DMS 273 (cell line): Measurements from ENCODE around the gene CAMK2B.
A peak's percentile ranks its signal among the peaks of the same experiment; 100 is the strongest.

Experiments
- DNase-seq: peaks from one replicate; lab custom pipeline; 2025; ENCODE audit not compliant: unreplicated experiment; lab: John Stamatoyannopoulos, UW

CAMK2B gene

DNA sequence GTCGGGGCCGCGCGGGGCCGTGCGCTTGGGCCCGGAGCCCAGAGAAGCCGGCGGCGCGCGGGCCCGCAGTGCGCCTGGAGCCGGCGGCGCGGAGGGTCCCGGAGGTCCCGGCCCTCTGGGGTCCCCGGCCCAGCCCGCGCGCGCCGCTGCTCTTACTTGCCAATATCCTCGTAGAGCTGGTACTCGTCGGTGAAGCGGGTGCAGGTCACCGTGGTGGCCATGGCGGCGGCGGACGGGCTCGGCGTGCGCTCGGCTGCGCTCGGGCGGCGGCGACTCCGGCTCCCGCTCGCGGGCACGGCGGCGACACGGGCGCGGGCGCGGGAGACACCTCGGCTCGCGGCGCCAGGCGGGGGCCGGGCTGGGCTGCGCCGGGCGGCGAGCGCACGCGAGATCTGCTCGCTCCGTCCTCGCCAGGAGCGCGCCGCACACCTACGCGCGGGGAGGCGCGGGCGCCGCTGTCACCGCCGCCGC, at the start of gene CAMK2B:
TSS of gene CAMK2B (minus strand) at position 394 of the 471 bp plus-strand sequence. CDS start at position 221, 173 bp downstream.
- DNase-seq: peak; percentile 83

DNA sequence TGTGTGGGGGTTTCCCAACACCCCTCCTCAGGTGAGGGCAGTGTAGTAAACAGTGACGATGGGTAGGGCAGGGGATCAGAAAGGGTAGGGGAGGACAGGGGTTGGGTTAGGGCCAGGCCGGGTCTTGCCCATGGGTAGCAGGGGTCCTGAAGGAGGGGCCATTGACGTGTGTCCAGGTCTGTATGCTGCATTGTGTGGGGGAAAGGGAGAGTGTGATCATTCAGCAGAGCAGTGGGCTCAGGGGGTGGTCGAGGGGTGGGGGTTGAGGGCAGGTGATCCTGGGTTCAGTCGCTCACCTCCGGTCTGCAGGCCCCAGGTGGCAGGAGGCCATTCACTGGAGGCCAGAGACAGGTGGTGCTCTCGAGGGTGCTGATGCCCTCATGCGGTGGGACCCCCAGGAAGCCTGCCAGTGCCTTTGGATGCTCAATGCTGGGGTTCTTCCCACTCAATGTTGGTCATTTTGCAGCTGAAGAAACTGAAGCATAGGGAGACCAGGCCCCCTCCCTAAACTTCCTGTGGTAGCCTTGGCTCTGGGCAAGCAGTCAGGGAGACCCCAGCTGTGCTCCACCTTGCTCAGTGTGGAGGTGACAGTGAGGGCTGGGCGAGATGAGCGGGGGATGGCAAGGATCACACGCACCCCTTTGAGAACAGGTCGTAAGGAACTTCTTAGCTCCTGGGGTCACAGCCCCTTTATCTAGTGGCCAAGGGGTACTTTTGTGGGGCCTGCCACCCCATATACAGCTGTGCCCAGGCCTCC, 48.8 kb upstream of the CAMK2B start:
- DNase-seq: no peak

DNA sequence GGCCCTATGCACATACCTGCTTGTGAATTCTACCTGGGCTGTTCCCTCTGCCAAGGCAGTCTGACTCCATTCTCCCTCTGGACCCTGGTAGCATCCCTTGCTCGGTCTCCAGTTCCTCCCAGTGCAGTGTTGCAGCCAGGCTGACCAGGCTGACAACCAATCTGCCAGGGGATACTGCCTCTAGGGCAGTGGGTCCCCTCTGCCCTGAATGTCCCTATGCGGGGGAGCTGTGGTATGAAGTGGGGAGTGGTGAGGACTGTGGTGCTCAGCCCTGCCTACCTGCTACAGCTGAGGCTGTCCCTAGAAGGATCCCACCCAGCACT, 48.0 kb upstream of the CAMK2B start:
- no peak for DNase-seq

DNA sequence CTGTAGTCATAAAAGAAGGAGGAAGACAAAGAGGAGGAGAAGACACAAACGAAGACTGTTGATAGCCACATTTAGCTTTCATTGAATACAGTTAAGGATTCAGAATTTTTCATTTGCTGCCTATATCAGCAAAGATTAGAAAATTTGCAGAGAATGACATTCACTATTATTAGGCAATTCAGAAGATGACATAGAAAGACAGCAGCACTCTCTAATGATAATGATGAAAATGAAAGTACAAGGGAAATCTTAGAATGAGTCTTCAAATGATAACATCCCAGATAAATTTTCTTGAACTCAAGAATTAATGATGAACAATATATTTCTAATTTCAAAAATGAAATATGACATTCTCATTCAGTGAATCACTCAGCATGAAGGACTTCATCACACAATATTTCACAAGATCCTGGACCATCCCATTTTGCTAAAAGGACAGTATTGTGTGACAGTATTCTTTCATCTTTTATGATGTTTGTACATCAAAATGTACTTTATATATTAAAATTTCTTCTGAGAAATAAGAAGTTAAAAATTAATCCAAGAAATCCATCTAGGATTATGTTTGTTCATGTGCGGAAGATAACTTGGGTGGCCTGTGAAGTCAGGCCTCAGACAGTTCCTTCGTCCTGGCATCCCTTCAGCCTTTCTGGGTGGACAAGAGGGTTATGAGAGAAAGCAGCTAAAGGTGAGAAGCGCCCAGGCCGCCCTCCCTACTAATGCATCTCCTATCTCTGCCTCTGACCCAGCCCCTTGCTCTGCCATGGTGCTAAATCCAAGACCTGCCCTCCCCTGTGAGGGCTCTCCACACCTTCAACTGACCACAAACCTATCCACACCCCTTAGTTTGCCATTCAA, 47.4 kb upstream of the CAMK2B start:
- DNase-seq: no peak

DNA sequence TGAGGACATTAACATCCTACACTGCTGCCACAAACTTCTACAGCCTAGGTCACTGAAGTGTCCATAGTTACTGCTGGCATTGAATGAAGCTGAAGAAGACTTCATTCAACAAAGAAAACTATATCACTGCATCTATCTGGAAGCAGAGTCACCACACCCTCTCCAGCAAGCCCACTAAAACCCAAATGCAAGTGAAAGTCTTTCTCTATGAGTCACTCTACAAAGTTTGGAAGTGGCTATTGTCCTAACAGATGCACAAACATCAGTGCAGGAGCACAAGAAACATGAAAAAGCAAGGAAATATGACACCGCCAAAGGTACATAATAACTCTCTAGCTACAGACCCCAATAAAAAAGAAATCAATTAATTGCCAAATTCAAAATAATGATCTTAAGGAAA, 43.5 kb upstream of the CAMK2B start:
- no peak for DNase-seq

DNA sequence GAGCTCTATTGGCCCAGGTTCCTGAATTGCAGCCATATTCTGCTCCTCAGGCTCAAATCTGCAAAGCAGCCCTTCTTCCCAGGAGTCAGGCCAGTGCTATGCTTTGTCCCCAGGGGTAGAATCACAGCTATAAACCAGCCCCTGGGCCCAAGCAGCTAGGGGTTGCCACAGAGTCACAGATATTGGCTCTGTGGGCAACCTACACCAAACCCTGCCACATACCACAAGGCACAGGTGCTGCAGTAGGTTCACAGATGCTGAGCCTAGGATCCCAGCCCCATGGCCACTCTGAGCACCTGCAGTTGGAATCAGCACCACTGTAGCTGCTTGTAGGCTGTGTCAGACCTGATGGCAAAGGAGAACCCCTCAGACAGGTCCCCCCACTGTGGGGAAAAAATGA, 43.1 kb upstream of the CAMK2B start:
- no peak for DNase-seq

DNA sequence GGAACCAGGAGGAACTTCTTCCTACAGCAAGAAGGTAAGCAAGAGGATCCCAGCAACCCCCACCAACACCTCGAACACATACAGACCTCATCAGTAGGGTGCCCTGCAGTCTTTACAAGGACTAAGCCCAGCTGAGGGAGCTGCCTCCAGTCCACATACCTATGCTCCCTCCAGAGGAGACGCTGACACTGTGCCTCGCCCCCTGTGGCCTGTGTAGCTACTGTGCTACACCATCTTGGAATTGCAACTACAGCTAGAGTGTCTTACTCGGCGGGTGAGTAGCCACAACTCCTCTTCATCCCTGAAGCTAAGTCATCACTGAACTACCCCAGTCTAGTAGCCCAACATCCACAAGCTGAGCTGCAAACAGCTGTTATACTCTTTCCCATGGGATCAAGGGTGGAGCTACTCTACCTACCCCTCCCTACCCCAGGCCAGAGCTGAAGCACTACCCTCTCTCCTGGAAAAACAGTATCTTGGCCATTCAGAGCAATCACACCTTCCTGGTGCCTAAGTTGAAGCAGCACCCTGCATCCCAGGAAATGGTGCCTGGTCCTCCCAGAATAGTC, 42.2 kb upstream of the CAMK2B start:
- DNase-seq: no peak

DNA sequence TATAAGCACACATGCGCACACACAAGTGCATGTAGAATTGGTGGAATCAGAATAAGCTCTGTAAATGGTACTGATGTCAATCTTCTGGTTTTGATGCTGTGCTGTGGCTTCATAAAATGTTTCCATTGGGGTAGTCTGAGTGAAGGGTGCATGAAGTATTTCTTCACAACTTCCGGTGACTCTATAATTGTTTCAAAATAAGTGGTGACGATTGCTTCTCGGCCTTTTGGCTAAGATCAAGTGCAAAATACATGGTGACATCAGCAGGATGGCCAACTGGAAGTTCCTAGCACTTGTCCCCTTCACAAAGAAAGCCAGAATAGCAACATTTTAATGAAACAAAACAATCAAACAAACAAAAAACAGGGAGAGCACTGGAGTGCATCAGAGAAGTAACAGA, 41.6 kb upstream of the CAMK2B start:
- no peak for DNase-seq

DNA sequence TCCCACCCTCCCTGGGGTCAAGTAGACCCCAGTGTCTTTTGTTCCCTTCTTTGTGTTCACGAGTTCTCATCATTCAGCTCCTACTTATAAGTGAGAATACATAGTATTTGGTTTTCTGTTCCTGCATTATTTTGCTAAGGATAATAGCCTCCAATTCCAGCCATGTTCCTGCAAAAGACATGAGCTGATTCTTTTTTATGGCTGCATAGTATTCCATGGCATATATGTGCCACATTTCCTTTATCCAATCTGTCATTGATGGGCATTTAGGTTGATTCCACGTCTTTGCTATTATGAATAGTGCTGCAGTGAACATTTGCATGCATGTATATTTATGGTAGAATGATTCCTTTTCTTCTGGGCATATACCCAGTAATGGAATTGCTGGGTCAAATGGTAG, 28.3 kb upstream of the CAMK2B start:
- DNase-seq: no peak

DNA sequence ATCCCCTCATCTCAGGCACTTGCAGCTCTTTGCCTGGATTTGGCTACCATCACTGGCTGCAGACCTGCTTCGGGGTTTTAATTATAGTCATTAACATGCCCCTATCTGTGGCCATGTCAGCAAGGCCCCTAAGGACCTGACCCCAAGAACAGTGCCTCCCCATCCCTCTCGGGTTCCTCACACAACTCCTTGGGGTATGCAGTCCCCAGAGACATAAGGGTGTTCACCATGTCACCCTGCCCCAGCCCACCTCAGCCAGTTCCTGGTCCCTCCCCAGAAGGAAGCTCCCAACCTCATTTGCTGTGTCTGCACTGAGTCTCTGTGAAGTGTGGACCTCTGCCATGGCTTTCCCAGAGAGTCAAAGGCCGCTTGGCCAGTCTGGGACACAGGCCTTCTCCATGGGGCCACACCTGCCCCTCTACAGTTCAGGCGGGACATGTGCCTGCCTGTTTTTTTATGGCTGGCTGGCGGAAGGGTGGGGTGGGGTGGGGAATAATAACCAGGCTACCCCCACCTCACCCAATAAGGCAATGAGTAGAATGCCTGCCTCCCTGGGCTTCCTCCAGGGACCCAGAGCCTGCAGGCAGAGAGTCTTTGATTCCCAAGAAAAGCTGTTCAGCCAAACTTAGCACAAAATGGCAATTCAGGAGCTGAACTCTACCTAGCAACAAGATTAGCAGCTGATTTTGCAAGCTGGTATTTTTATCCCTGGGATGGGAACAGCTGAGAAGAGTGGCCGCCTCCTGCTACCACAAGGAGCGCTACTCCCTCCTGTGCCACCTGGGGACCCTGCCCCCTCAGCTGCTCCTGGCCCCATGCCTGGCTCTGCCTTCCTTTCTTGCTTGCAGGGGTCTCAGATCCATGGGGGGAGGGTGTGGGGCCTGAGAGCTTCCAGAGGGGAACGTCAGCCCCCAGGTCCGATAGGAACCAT, 23.7 kb upstream of the CAMK2B start:
- peak; percentile 76 for DNase-seq

DNA sequence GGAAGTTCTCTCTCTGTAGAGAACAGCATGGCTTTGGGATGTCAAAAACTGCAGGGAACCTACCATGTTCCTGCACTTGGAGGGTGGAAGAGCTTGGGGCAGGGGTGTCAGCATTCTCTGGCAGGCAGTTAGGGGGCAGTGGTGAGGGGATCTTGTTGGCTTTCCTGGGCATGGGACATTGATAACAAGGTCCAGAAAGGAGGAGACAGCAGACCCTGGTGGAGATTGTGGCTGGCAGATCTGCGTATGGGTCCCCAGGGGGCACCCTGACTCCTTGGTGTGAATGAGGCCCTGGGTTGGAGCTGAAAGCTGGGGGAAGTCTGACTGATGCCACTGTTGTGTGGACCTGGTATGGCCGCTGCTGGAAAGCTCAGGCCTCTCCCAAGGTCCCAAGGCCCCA, 22.9 kb upstream of the CAMK2B start:
- peak; percentile 78 for DNase-seq

DNA sequence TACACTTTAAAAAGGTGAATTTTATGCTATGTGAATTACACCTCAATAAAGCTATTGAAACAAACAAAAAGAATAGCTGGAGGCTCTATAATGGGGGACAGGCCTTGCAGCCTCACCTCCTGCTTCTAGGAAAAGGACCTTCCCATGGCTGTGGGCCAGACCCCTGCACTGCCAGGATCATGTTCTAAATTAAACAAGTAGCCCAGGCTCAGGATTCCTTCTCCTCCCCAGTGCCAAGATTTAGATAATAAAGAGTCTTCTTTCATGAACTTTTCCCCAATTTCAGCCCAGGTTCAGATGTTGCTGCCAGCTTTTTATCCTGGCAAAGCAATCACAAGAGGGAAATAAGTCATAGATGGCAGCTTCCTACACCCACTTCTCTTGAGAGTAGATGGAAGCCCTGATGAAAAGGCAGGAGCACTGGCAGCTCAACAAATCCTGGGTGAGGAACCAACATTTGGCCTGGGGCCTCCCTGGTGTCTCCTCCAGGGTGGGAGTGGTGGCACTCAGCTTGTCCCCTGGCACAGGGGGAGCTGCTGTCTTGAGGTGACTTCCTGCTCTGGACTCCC, 22.2 kb upstream of the CAMK2B start:
- DNase-seq: no peak

DNA sequence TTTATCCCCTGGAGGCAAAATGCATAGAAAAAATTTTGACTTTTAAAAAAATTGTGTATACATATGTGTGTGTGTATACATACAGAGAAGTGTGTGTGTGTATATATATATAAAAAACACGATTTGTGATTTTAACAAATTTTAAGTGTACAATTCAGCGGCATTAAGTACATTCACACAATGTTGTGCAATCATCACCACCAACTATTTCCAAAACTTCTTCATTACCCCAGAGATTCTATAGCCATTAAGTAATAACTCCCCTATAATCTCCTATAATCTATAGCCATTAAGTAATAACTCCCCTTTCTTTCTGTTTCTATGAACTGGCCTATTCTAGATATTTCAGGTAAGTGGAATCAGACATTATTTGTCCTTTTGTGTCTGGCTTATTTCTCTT, 20.7 kb upstream of the CAMK2B start:
- DNase-seq: no peak

DNA sequence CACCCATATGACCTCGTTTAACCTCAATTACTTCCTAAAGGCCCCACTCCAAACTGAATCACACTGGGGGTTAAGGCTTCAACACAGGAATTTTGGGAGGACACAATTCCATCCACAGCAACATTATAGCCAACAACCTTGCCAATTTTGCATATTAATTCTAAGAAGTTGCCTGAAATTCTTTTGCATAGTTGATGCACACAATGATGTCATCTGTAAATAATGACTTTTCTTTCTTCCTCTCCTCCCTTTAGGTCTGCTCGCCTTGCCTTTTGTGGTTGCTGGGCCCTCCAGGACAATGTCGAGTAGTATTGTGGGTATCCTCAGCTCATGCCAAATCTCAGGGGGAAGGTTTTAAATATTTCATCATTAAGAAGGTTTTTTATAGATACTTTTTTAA, 16.0 kb upstream of the CAMK2B start:
- no peak for DNase-seq

DNA sequence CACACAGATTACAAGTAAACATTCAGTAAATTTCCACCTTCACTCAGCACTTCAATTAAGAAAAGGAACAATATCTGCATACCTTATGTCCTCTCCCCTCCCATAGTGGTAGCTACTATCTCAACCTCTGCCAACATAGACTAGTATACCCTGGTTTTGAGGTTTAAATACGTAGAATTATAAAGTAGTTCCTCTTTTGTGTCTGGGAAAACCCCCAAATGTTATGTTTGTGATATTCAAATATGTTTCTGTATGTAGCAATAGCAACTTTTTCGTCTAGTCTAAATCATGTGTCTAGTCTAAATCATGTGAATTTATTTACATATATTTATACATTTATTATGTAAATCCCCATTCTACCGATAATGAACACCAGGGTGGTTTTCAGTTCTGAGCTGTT, 13.2 kb upstream of the CAMK2B start:
- DNase-seq: no peak

DNA sequence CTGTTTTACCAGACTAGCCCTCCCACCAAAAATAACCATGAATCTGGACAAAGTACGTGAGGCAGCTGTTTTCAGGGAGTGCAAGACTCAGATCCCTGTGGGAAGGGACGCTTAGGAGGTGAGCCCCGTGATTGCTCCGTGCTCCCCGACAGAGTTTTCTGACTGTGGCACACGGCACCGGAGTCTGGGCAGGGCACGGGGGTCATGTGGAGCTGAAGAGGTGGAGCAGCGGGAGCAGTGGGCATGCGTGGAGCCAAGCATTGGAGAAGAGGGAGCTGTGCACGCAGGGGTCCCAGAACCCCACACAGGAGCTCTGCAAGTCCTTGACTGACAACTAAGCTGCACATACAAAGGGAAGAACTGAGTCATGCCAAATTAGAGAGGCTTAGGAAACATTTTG, 11.1 kb upstream of the CAMK2B start:
- DNase-seq: no peak

DNA sequence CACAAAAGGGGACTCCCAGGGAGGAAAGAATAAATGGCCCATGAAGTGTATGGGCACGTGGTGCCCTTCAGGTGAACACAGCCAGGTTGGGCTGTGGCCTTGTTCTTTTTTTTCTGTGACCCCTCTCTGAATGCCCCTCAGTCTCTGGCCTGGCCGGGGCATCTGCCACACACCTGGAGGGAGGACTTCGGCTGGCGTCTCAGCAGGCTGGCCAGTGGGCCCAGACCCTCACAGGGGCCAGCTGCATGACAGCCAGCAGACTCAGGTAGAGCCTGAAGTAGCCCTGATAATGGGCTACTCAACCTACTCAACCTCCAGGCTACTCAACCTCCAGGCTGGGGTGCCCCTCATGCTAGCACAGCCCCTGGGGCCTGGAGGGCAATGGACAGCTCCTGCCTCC, 9.8 kb upstream of the CAMK2B start:
- no peak for DNase-seq

DNA sequence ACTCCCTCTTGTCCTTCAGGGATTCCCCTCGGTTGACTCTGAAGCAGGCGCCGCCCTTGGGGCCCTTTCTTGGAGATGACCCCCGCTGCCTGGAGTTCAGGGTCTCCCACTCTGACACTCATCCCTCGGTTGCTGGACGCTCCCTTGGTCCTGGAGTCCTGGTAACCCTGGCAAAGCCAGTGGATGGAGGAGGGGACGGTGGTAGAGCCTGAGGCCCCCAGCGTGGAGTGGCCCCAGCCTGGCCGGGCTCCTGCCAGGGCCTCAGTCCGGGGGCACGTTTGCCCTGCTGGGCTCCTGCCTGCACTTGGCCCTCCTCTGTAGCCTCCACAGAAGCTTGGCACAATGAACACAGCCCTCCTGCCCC, 9.3 kb upstream of the CAMK2B start:
- DNase-seq: no peak

DNA sequence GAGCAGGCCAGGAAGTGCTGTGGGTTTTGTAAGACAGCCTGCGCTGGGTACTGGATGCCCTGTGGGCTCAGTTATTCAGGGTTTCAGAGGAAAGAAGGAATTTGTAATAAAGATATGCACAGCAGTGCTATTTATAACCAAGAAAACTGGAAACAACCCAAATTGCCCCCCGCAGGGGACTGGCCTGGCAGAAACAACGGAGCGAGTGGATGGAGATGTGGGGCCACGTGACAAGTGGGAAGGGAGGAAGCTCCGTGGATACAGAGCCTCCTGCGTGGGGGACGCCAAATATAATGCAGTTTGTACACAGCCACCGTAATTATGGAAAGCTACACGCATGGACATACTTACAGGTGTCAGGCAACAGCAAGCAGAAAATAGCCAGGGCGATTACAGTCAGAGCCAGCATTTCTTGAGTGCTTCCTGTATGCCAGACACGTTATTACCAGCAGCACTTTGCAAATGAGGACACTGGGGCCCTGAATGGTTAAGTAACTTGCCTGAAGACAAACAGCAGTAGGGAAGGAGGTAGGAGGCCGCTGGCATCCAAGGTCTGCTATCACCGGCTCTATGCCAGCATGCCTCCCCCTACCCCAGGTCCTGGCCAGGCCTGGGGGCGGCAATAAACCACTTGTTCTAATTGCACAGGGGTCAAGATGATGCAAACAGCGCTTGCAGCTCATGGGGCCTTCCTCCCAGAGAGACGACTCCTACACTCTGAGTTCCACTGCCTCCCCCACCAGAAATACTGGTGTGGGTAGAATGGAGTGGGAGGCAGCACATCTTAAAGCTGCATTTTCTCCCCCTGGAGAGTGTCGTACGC, 8.7 kb upstream of the CAMK2B start:
- no peak for DNase-seq

DNA sequence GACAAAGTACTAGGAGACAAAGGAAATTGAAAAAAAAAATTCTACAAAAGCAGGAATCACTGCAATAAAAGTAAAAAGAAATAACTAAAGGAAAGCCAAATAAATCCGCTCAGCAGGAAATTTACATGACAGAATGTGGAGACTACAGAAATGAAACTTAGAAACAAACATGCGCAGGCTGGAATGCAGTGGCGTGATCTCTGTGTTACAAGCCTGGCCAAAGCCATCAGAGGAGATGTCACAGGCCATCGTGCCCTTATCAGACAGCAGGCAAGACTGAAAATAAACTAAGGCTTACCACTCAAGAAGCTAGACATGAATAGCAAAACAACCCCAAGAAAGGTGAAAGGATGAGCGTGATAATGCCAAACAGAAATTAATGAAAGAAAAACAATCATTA, 6.3 kb upstream of the CAMK2B start:
- no peak for DNase-seq
